Kidney tubule cell (primary cell): Measurements from ENCODE around the gene DSTN.
A peak's percentile ranks its signal among the peaks of the same experiment; 100 is the strongest.

Experiments
- DNase-seq: peaks from one replicate; pipeline ENCODE4 v3.0.0-alpha.2; 2018; ENCODE audit warnings: low spot score

Gene DSTN

GRCh38 chr20:17580895-17581294 lies 11.0 kb downstream of the DSTN start:
- DNase-seq: peak; percentile 55

- no peak for DNase-seq
Observed at GRCh38 chr20:17583126-17583525, 13.3 kb downstream of the DSTN start.

GRCh38 chr20:17584689-17585088 lies 14.8 kb downstream of the DSTN start:
- DNase-seq: no peak

- no peak for DNase-seq
Observed at GRCh38 chr20:17586250-17586649, 16.4 kb downstream of the DSTN start.

GRCh38 chr20:17587148-17587547 lies 17.3 kb downstream of the DSTN start:
- no peak for DNase-seq

- DNase-seq: no peak
Observed at GRCh38 chr20:17587824-17588223, 17.9 kb downstream of the DSTN start.

- DNase-seq: no peak
Observed at GRCh38 chr20:17589161-17589834, 19.4 kb downstream of the DSTN start.

- DNase-seq: no peak
Observed at GRCh38 chr20:17590245-17590644, 20.4 kb downstream of the DSTN start.

- DNase-seq: no peak
Observed at GRCh38 chr20:17593902-17594301, 24.0 kb downstream of the DSTN start.

GRCh38 chr20:17594443-17594842 lies 24.6 kb downstream of the DSTN start:
- DNase-seq: peak; percentile 40

GRCh38 chr20:17595856-17596255 lies 26.0 kb downstream of the DSTN start:
- DNase-seq: no peak

GRCh38 chr20:17598013-17598550 lies 28.2 kb downstream of the DSTN start:
- no peak for DNase-seq

GRCh38 chr20:17601957-17602356 lies 32.1 kb downstream of the DSTN start:
- DNase-seq: no peak

GRCh38 chr20:17602493-17602892 lies 32.6 kb downstream of the DSTN start:
- no peak for DNase-seq

- peak; percentile 28 for DNase-seq
Observed at GRCh38 chr20:17605131-17605660, 35.3 kb downstream of the DSTN start.

- no peak for DNase-seq
Observed at GRCh38 chr20:17606001-17606400, 36.1 kb downstream of the DSTN start.

GRCh38 chr20:17608701-17609497 lies 39.0 kb downstream of the DSTN start:
- DNase-seq: no peak

GRCh38 chr20:17609811-17610377 lies 40.0 kb downstream of the DSTN start:
- no peak for DNase-seq

GRCh38 chr20:17610566-17611289 lies 40.9 kb downstream of the DSTN start:
- no peak for DNase-seq

- peak; percentile 68 for DNase-seq
Observed at GRCh38 chr20:17611290-17611539, 41.3 kb downstream of the DSTN start.

GRCh38 chr20:17611540-17612286 lies 41.8 kb downstream of the DSTN start:
- no peak for DNase-seq
